Fibroblast of villous mesenchyme (primary cell): ENCODE data around the gene STK32B. TPM values are rescaled to one million over a fixed set of nuclear protein-coding genes. Genes with fewer than 3 reads are reported as not detected.

Experiments
- DNase-seq: peaks from one replicate; pipeline ENCODE4 v3.0.0-alpha.2; 2010; ENCODE audit warnings: low read depth
- H3K4me3 ChIP-seq: 2 replicates; pipeline ENCODE4 v1.5.1; 2011; ENCODE audit warnings: low read depth, mild to moderate bottlenecking, low read length
- total RNA-seq: library from RNA; depleted of rRNA; stranded (reverse); fragments of >200 nt; gene quantifications from 2 replicates; pipeline ENCODE4 v1.2.3, GENCODE V29; 2012
- TF ChIP-seq, protein P1 (sequence below): IDR thresholded peaks from 2 replicates; pipeline ENCODE4 v1.5.1; 2012; ENCODE audit warnings: low read depth, mild to moderate bottlenecking, low read length; ENCODE audit not compliant: insufficient read depth

The STK32B gene
- total RNA-seq, 1 donor: 2.6 TPM

- H3K4me3 ChIP-seq: no peak overlapping the region
- TF ChIP-seq, protein P1, sequence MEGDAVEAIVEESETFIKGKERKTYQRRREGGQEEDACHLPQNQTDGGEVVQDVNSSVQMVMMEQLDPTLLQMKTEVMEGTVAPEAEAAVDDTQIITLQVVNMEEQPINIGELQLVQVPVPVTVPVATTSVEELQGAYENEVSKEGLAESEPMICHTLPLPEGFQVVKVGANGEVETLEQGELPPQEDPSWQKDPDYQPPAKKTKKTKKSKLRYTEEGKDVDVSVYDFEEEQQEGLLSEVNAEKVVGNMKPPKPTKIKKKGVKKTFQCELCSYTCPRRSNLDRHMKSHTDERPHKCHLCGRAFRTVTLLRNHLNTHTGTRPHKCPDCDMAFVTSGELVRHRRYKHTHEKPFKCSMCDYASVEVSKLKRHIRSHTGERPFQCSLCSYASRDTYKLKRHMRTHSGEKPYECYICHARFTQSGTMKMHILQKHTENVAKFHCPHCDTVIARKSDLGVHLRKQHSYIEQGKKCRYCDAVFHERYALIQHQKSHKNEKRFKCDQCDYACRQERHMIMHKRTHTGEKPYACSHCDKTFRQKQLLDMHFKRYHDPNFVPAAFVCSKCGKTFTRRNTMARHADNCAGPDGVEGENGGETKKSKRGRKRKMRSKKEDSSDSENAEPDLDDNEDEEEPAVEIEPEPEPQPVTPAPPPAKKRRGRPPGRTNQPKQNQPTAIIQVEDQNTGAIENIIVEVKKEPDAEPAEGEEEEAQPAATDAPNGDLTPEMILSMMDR: no peak
- no peak for DNase-seq
These were observed 306.6 kb downstream of the STK32B start for GRCh38 chr4:5357870-5358269.

- no peak overlapping the region for H3K4me3 ChIP-seq
- peak; percentile 44 for DNase-seq
These were observed 310.7 kb downstream of the STK32B start for GRCh38 chr4:5361968-5362367.

DNA sequence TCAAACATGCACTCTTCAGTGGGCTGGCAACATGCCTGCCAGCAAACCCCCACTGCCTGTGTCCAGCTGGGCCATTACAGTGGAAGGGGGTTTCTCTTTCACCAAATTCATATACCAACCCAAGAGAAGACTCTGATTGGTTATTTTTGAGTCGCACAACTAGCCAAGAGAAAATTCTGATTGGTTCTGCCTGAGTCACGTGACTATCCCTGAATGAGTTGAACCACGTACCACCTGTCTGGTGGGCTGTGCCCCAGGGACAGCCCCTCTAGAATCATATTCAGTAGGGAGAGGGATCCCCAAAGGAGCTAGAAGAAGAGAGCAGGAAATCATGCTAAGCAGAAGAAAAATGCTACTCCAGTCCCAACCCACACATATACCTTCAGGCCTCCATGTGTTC lies 313.1 kb downstream of the STK32B start:
- no peak for DNase-seq
- TF ChIP-seq, protein P1: no peak
- H3K4me3 ChIP-seq: no peak overlapping the region

More at GRCh38 chr4:5361968-5362367, 310.7 kb downstream of the STK32B start:
- TF ChIP-seq, protein P1: no peak

- DNase-seq: peak; percentile 87
- TF ChIP-seq, protein P1: no peak
- no peak overlapping the region for H3K4me3 ChIP-seq
These were observed 314.1 kb downstream of the STK32B start for GRCh38 chr4:5365071-5366008.

DNA sequence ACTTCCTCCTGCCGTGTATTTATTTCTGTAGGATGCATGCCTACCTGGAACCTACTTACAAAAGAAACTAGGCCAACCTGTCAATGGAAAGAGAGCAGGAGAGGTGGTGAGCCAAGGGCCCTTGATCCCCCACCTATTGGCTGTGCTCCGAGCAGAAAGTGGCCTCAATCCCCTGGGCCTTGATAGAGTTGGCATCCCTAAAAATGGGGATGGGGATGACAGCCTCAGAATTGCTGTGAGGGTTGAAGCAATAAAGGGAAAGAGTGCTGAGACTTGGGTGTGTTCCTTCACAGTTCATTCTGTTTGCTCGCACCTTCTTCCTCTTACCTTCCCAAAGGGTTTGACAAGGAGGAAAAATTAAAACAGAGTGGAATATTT lies 314.7 kb downstream of the STK32B start:
- TF ChIP-seq, protein P1: no peak
- no peak for DNase-seq

GRCh38 chr4:5366421-5366820 lies 315.1 kb downstream of the STK32B start:
- DNase-seq: peak; percentile 14
- H3K4me3 ChIP-seq: no peak overlapping the region
- TF ChIP-seq, protein P1: no peak

More for the DNA sequence above, 314.7 kb downstream of the STK32B start:
- H3K4me3 ChIP-seq: no peak overlapping the region
